GM10248 (cell line): Measurements from ENCODE around the gene GABRQ.
"Not testable (repeated sequence)": the region's sequence is repeated elsewhere in the genome, so short reads cannot be mapped to it uniquely, and the experiment has no call there.

Experiments
- CTCF ChIA-PET: fragments of 300-600 bp; sonication (Branson Sonifier 250); formaldehyde crosslinking; extraction: SDS; loops from one replicate; lab custom pipeline; 2021; ENCODE audit warnings: antibody characterized with exemption; lab: Yijun Ruan, JAX
- POLR2A ChIA-PET: fragments of 350-650 bp; sonication (Branson Sonifier 250); formaldehyde crosslinking; extraction: SDS; loops from one replicate; lab custom pipeline; 2020; ENCODE audit warnings: antibody characterized with exemption; lab: Yijun Ruan, JAX
- DNase-seq: peaks from one replicate; pipeline ENCODE4 v3.0.0; 2012; ENCODE audit errors: extremely low spot score

The GABRQ gene

DNA sequence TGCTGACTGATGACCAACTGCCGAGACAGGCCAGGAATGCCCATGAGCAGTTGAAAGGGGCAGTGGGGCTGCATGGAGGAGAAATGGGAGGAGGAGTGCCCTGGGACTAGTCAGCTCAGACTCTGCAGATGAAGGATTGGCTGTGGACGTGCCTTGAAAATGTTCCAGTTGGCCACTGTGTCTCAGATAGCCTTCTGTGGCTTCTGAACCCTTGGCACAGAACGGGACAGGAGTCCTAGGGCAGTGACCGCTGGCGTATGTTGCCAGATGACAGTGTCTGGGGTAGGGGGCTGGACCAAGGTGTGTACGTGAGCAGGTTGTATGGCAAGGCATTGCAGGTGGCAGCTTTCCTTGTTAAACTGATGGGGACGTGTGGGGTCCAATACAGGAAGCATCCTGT is 68.8 kb downstream of the GABRQ start:
- DNase-seq, POLR2A ChIA-PET, CTCF ChIA-PET: not testable (repeated sequence)
